Mesenchymal stem cell (in vitro differentiated cells and primary cell): ENCODE measurements around the gene UAP1L1.

Experiments
- DNase-seq: peaks from one replicate; pipeline ENCODE4 v3.0.0-alpha.2; 2013
- H2AFZ ChIP-seq: one replicate; pipeline ENCODE4 v1.6.1; 2013; ENCODE audit warnings: low read depth, mild to moderate bottlenecking, control low read depth, inconsistent platforms, low read length, moderate library complexity
- H2AK5ac ChIP-seq: 2 replicates; pipeline ENCODE4 v1.6.1; 2013; ENCODE audit warnings: low read length, moderate library complexity, mild to moderate bottlenecking, inconsistent platforms; ENCODE audit not compliant: severe bottlenecking
- H2BK120ac ChIP-seq: one replicate; pipeline ENCODE4 v1.6.1; 2013; ENCODE audit warnings: low read depth, mild to moderate bottlenecking, inconsistent platforms, low read length, moderate library complexity
- H2BK12ac ChIP-seq, 2 experiments: one replicate each; pipeline ENCODE4 v1.6.1; 2013; ENCODE audit warnings: inconsistent platforms in 2 of 2, low read length in 2 of 2, mild to moderate bottlenecking in 2 of 2, moderate library complexity in 2 of 2, control low read depth in 1 of 2
- H2BK15ac ChIP-seq: one replicate; pipeline ENCODE4 v1.6.1; 2013; ENCODE audit warnings: mild to moderate bottlenecking, low read depth, inconsistent platforms; ENCODE audit not compliant: poor library complexity, severe bottlenecking
- H2BK5ac ChIP-seq: 2 replicates; pipeline ENCODE4 v1.6.1; 2013; ENCODE audit warnings: low read depth, mild to moderate bottlenecking, low read length, control low read depth, inconsistent platforms; ENCODE audit not compliant: poor library complexity, severe bottlenecking
- H3K14ac ChIP-seq, 2 experiments: one replicate each; pipeline ENCODE4 v1.6.1; 2013; ENCODE audit warnings: inconsistent platforms in 2 of 2, low read length in 2 of 2, control low read depth in 1 of 2, mild to moderate bottlenecking in 1 of 2, moderate library complexity in 1 of 2
- H3K18ac ChIP-seq, 2 experiments: one replicate each; pipeline ENCODE4 v1.6.1; 2013; ENCODE audit warnings: inconsistent platforms in 2 of 2, low read length in 2 of 2, control low read depth in 1 of 2, low read depth in 1 of 2, mild to moderate bottlenecking in 1 of 2
- H3K23ac ChIP-seq, 2 experiments: one replicate each; pipeline ENCODE4 v1.6.1; 2013; ENCODE audit warnings: inconsistent platforms in 2 of 2, low read length in 2 of 2, mild to moderate bottlenecking in 2 of 2, moderate library complexity in 2 of 2, control low read depth in 1 of 2
- H3K27ac ChIP-seq: 2 replicates; pipeline ENCODE4 v1.5.1; 2013; ENCODE audit warnings: mild to moderate bottlenecking, moderate library complexity, low read length, control low read depth, inconsistent platforms; ENCODE audit not compliant: poor library complexity, severe bottlenecking
- H3K27me3 ChIP-seq, 2 experiments: 2 replicates each; pipeline versions ENCODE4 v1.6.1 to v1.7.0; 2013; ENCODE audit warnings: low read length in 2 of 2, mild to moderate bottlenecking in 2 of 2, moderate library complexity in 2 of 2, control low read depth in 1 of 2, inconsistent platforms in 1 of 2; ENCODE audit not compliant: control insufficient read depth in 1 of 2, insufficient read depth in 1 of 2
- H3K36me3 ChIP-seq, 2 experiments: 2 replicates each; pipeline versions ENCODE4 v1.6.1 to v1.7.0; 2013; ENCODE audit warnings: low read length in 2 of 2, control low read depth in 1 of 2, inconsistent platforms in 1 of 2, low read depth in 1 of 2, mild to moderate bottlenecking in 1 of 2; ENCODE audit not compliant: insufficient read depth in 2 of 2, control insufficient read depth in 1 of 2
- H3K4ac ChIP-seq, 2 experiments: one replicate each; pipeline ENCODE4 v1.6.1; 2013; ENCODE audit warnings: inconsistent platforms in 2 of 2, low read length in 2 of 2, mild to moderate bottlenecking in 2 of 2, moderate library complexity in 2 of 2, control low read depth in 1 of 2, low read depth in 1 of 2
- H3K4me1 ChIP-seq: 2 replicates; pipeline ENCODE4 v1.6.1; 2013; ENCODE audit warnings: low read depth, low read length, control low read depth; ENCODE audit not compliant: control insufficient read depth, insufficient read depth
- H3K4me2 ChIP-seq: 2 replicates; pipeline ENCODE4 v1.6.1; 2013; ENCODE audit warnings: low read length, mild to moderate bottlenecking, inconsistent platforms; ENCODE audit not compliant: poor library complexity, severe bottlenecking
- H3K4me3 ChIP-seq, 2 experiments: 2 replicates each; pipeline versions ENCODE4 v1.5.1 to v1.7.0; 2013; ENCODE audit warnings: low read length in 2 of 2, mild to moderate bottlenecking in 2 of 2, control low read depth in 1 of 2, low read depth in 1 of 2; ENCODE audit not compliant: insufficient read depth in 1 of 2
- H3K79me1 ChIP-seq: replicated peaks from 2 replicates; pipeline ENCODE4 v1.6.1; 2013; ENCODE audit warnings: mild to moderate bottlenecking, control low read depth, low read length, inconsistent platforms; ENCODE audit not compliant: poor library complexity, severe bottlenecking
- H3K9ac ChIP-seq: 2 replicates; pipeline ENCODE4 v1.7.0; 2013; ENCODE audit warnings: mild to moderate bottlenecking, low read length, moderate library complexity
- H3K9me3 ChIP-seq: 2 replicates; pipeline ENCODE4 v1.7.0; 2013; ENCODE audit warnings: mild to moderate bottlenecking, low read length; ENCODE audit not compliant: control insufficient read depth
- H4K8ac ChIP-seq: one replicate; pipeline ENCODE4 v1.6.1; 2013; ENCODE audit warnings: inconsistent platforms, mild to moderate bottlenecking, low read length, moderate library complexity
- H4K91ac ChIP-seq: one replicate; pipeline ENCODE4 v1.6.1; 2013; ENCODE audit warnings: mild to moderate bottlenecking, low read length, inconsistent platforms
- WGBS: methylation state at CpG from one replicate; pipeline ENCODE4 v1.1.7; 2013; ENCODE audit warnings: mixed read lengths; 5-methylcytosine and 5-hydroxymethylcytosine counted together

The UAP1L1 gene

GRCh38 chr9:137039611-137040366, 37.5 kb upstream of the UAP1L1 start:
- Histone ChIP-seq H3K4me3 (no peak overlapping the region), H3K9me3 (no peaks in the 10 kb centered on the region), H4K91ac (no peak overlapping the region), H3K14ac (no peak overlapping the region), H4K8ac (no peak overlapping the region), H3K9ac (no peak overlapping the region), H2AFZ (no peak overlapping the region), H3K27me3 (peaks cover 0 to 17% of the 10 kb centered on the region in 2 experiments), H3K4ac (no peak overlapping the region), H2BK12ac (no peak overlapping the region), H3K36me3 (peaks cover 20 to 45% of the 10 kb centered on the region in 2 experiments), H2BK5ac (no peak overlapping the region), H2BK120ac (no peak overlapping the region), H3K4me2 (no peak overlapping the region), H2AK5ac (no peak overlapping the region), H3K79me1 (no peaks in the 10 kb centered on the region), H3K27ac (no peak overlapping the region), H2BK15ac (no peak overlapping the region), H3K18ac (no peak overlapping the region), H3K4me1 (peaks cover 11% of the 10 kb centered on the region), H3K23ac (no peak overlapping the region)
- WGBS, result 87% methylated on average over 26 of the region's 32 CpGs
- DNase-seq, result no peak

GRCh38 chr9:137040568-137040967, 36.7 kb upstream of the UAP1L1 start:
- Histone ChIP-seq H4K91ac (peak overlapping the region; percentile 62), H3K4ac (no peak overlapping the region), H2BK12ac (no peak overlapping the region), H2AFZ (no peak overlapping the region), H3K4me1 (peaks cover 16% of the 10 kb centered on the region), H3K9ac (no peak overlapping the region), H3K4me2 (no peak overlapping the region), H3K36me3 (peaks cover 20 to 45% of the 10 kb centered on the region in 2 experiments), H2BK120ac (no peak overlapping the region), H3K79me1 (no peaks in the 10 kb centered on the region), H2AK5ac (no peak overlapping the region), H4K8ac (no peak overlapping the region), H3K4me3 (no peak overlapping the region), H3K18ac (no peak overlapping the region), H3K14ac (no peak overlapping the region), H3K27me3 (peaks cover 0 to 22% of the 10 kb centered on the region in 2 experiments), H3K9me3 (no peaks in the 10 kb centered on the region), H2BK5ac (no peak overlapping the region), H3K23ac (no peak overlapping the region), H2BK15ac (no peak overlapping the region), H3K27ac (no peak overlapping the region)
- 93% methylated on average over 22 of the region's 23 CpGs for WGBS
- DNase-seq, result no peak

- peaks cover 20% of the 10 kb centered on the region for H3K4me1 ChIP-seq
- H3K9me3 ChIP-seq, result no peaks in the 10 kb centered on the region
- no peak overlapping the region for H3K4ac ChIP-seq
- no peak overlapping the region for H2AK5ac ChIP-seq
- no peak overlapping the region for H3K27ac ChIP-seq
- peaks cover 0 to 22% of the 10 kb centered on the region in 2 experiments for H3K27me3 ChIP-seq
- no peak overlapping the region for H2BK15ac ChIP-seq
- 87% methylated on average over 13 of the region's 16 CpGs for WGBS
- H3K79me1 ChIP-seq, result no peaks in the 10 kb centered on the region
- no peak overlapping the region for H3K4me2 ChIP-seq
- peak overlapping the region in 1 of 2 experiments; percentile 9 for H3K4me3 ChIP-seq
- H2BK5ac ChIP-seq, result no peak overlapping the region
- H4K91ac ChIP-seq, result no peak overlapping the region
- no peak overlapping the region for H3K18ac ChIP-seq
- no peak overlapping the region for H4K8ac ChIP-seq
- no peak for DNase-seq
- no peak overlapping the region for H3K14ac ChIP-seq
- H2BK120ac ChIP-seq, result no peak overlapping the region
- H3K9ac ChIP-seq, result no peak overlapping the region
- peaks cover 20 to 42% of the 10 kb centered on the region in 2 experiments for H3K36me3 ChIP-seq
- no peak overlapping the region for H2BK12ac ChIP-seq
- no peak overlapping the region for H2AFZ ChIP-seq
- no peak overlapping the region for H3K23ac ChIP-seq
Observed at GRCh38 chr9:137041124-137041523, 36.2 kb upstream of the UAP1L1 start.

GRCh38 chr9:137042751-137043727, 34.3 kb upstream of the UAP1L1 start:
- peaks cover 14 to 32% of the 10 kb centered on the region in 2 experiments for H3K36me3 ChIP-seq
- no peak overlapping the region for H2AK5ac ChIP-seq
- no peak overlapping the region for H4K91ac ChIP-seq
- H3K4me2 ChIP-seq, result no peak overlapping the region
- no peak overlapping the region for H4K8ac ChIP-seq
- no peak overlapping the region for H3K18ac ChIP-seq
- H3K4ac ChIP-seq, result no peak overlapping the region
- H3K4me1 ChIP-seq, result peaks cover 23% of the 10 kb centered on the region
- DNase-seq, result no peak
- peaks cover 13 to 41% of the 10 kb centered on the region in 2 experiments for H3K27me3 ChIP-seq
- no peaks in the 10 kb centered on the region for H3K79me1 ChIP-seq
- 85% methylated on average over 34 of the region's 36 CpGs for WGBS
- H3K27ac ChIP-seq, result no peak overlapping the region
- peak overlapping the region in 1 of 2 experiments; percentile 35 for H3K23ac ChIP-seq
- peak overlapping the region; percentile 18 for H3K9ac ChIP-seq
- H3K14ac ChIP-seq, result no peak overlapping the region
- H3K4me3 ChIP-seq, result no peak overlapping the region
- H2BK15ac ChIP-seq, result no peak overlapping the region
- H2BK5ac ChIP-seq, result no peak overlapping the region
- no peak overlapping the region for H2AFZ ChIP-seq
- no peaks in the 10 kb centered on the region for H3K9me3 ChIP-seq
- H2BK12ac ChIP-seq, result no peak overlapping the region
- no peak overlapping the region for H2BK120ac ChIP-seq
